GM19455 (cell line): ENCODE data around the gene ATP6V0E1.
"Not testable (repeated sequence)": the region's sequence is repeated elsewhere in the genome, so short reads cannot be mapped to it uniquely, and the experiment has no call there.

ENCODE experiments used
- ATAC-seq: cut with Tn5 transposase; IDR thresholded peaks from one replicate; pipeline ENCODE4 v1.9.1; 2021; ENCODE audit not compliant: unreplicated experiment

The ATP6V0E1 gene

GRCh38 chr5:173001229-173001841, 17.8 kb downstream of the ATP6V0E1 start:
- peak; percentile 79 for ATAC-seq

DNA sequence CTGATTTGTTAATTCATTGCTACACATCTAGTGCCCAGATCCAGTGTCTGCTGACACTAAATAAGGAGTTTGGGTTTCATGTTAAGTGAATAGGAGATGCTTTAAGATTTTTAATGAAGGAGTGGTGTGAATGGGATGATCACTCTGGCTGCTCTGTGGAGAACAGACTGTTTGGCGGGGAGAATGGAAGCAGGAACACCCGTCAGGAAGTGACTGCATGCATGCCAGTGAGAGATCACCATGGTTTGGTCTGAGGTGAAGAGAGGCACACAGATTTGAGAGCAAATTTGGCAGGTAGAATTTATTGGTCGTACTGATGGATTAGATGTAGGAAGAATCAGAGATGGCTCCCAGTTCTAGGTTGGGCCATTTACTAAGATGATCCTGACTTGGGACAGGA, 19.8 kb downstream of the ATP6V0E1 start:
- no peak for ATAC-seq

GRCh38 chr5:173004013-173004412, 20.4 kb downstream of the ATP6V0E1 start:
- no peak for ATAC-seq

GRCh38 chr5:173004447-173004846, 20.9 kb downstream of the ATP6V0E1 start:
- no peak for ATAC-seq

DNA sequence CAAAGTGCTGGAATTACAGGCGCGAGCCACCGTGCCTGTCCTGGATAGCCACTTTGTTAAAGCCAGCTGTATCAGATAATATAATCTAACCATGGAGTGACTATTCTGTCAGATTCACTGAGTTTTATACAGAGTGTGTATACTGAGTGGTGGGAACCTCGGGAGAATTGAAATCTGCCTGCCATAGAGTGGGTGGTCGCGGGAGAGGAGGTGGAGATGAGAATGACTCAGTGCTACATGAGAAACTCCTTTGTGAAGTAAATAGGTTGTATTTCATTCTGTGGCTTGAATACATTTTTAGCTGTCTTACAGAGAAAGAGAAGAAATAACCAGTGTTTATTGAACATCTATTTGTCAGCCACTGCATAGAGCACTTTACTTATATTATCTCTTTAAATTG, 26.4 kb downstream of the ATP6V0E1 start:
- ATAC-seq, result no peak

DNA sequence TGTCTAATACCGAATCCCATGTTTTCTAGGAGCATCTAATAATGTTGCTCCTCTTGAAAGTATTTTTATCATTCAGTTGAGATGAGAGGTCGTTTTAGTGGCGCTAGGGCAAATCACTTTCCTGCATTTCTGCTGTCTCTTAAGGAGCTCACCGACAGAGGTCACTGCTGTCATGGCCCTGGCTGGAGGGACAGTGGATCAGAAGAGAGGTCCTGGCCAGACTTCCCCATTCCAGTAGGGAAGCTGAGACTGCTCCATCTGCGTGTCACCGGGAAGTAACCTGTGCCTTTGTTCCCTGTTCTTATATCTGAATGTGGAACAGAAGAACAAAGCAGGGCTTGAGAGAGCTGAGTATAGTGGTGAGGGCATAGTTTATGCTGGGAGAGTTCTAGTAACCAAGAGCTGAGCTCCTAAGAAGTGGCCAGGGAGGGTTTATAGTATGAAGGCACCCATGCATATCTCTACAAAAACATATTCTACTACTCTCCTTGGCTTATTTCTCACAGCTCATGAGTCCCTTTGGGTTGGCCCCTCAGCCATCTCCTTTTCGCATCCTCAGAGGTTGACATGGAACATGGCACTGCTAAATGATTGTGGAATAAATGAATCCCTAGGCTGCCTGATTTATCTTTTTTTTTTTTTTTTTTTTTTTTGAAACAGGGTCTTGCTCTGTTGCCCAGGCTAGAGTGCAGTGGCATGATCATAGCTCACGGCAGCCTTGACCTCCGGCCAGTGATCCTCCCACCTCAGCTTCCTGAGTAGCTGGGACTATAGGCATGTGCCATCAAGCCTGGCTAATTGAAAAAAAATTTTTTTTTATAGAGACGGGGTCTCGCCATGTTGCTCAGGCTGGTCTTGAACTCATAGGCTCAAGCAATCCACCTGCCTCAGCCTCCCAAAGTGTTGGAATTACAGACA, 27.2 kb downstream of the ATP6V0E1 start:
- no peak for ATAC-seq

DNA sequence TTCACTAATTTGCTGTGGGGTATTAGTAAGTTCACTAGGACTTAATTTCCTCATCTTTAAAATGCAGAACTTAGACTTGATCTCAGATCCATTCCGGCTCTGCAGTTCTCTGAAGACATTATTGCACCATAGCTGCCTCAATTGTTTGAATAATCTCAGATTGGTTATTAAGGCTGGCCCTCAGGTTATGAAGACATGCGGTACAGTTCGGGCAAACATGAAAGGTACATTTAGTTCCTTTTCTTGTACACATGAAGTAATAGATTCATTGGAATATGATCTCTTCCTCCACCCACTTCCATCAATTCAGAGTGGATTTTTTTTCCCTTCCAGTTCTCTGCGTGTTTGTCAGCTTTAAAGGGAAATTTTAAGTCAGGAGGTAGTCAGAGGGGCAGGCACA, 28.0 kb downstream of the ATP6V0E1 start:
- ATAC-seq, result no peak

GRCh38 chr5:173012882-173013281, 29.3 kb downstream of the ATP6V0E1 start:
- no peak for ATAC-seq

DNA sequence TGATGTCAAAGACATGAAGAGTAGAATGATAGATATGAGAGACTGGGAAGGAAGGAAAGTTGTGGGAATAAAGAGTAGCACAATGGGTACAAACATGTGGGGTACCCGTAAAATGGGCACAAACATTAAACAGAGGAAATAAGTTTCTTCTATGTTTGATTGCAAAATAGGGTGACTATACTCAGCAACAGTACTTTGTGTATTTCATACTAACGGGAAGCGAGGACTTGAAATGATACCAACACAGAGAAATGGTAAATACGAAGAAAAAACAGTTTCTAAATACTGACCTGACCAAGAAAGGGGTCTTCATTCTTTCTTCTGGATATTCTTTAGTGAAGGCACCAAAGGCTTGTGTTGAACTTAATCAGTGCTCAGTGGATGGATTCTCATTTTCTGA, 31.1 kb downstream of the ATP6V0E1 start:
- ATAC-seq, result no peak

- no peak for ATAC-seq
Measured at GRCh38 chr5:173015192-173015591, 31.6 kb downstream of the ATP6V0E1 start.

GRCh38 chr5:173015598-173016455, 32.3 kb downstream of the ATP6V0E1 start:
- ATAC-seq, result no peak

GRCh38 chr5:173016598-173017046, 33.1 kb downstream of the ATP6V0E1 start:
- no peak for ATAC-seq

DNA sequence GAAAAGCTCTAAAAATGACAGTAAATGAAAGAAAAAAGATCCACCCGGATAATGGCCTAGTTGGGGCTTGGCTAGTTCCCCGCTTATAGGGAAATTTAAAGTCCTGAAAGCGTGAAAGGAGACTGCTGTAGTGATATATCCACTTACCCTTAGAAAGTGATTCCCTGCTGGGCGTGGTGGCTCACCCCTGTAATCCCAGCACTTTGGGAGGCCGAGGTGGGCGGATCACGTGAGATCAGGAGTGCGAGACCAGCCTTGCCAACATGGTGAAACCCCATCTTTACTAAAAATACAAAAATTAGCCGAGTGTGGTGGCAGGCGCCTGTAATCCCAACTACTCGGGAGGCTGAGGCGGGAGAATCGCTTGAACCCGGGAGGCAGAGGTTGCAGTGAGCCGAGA, 33.5 kb downstream of the ATP6V0E1 start:
- ATAC-seq, result not testable (repeated sequence)

DNA sequence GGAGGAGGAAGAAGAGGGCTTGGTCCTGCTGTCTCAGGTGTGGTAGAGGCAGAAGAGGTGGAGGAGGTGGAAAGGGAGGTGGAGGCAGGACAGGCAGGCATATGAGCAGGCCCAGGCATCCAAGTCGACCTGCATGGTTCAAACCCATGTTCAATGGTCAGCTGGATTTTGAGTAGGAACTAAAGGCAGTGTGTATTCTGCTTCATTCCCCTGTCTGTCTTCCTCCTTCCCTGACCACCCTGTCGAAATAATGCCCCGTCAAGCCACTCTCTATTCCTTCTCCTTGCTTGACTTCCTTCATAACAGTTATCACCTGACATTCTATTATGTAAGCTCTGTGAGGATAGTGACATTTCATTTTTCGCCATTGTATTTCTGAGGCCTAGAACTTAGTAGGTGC, 34.8 kb downstream of the ATP6V0E1 start:
- no peak for ATAC-seq

GRCh38 chr5:173020154-173020581, 36.6 kb downstream of the ATP6V0E1 start:
- ATAC-seq, result no peak

- no peak for ATAC-seq
Measured at GRCh38 chr5:173020643-173021042, 37.1 kb downstream of the ATP6V0E1 start.

DNA sequence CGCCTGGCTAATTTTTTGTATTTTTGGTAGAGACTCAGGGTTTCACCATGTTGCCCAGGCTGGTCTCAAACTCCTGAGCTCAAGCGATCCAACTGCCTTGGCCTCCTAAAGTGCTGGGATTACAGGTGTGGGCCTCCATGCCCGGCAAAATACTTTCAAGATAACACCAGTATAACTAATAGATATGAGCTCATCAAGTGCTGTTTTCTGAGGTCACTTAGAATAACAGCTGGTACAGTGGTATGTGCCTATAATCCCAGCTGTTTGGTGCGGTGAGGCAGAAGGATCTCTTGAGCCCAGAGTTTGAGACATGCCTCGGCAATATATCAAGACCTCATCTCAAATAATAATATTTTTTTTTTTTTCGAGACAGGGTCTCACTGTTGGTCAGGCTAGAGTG, 42.1 kb downstream of the ATP6V0E1 start:
- ATAC-seq, result no peak

DNA sequence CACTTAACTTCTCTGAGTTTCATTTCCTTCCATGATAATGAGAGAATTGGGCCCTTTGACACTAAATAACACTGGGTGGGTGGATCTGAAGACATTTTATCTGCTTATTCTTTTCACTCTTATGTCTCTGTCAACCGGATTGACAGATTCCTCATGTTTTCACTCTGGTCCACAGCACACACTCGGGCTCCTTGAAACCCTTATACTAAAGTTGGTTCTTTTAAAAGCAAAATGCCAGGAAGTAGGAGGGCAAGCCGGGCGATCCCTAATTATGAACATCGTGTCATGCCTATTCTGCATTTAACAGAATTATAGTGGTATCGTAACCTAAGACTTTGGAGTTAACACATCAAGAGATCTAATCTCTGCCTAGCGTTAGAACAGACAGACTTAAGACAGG, 44.3 kb downstream of the ATP6V0E1 start:
- no peak for ATAC-seq

GRCh38 chr5:173028811-173029327, 45.3 kb downstream of the ATP6V0E1 start:
- ATAC-seq, result no peak

- no peak for ATAC-seq
Measured at GRCh38 chr5:173029499-173029921, 45.9 kb downstream of the ATP6V0E1 start.

DNA sequence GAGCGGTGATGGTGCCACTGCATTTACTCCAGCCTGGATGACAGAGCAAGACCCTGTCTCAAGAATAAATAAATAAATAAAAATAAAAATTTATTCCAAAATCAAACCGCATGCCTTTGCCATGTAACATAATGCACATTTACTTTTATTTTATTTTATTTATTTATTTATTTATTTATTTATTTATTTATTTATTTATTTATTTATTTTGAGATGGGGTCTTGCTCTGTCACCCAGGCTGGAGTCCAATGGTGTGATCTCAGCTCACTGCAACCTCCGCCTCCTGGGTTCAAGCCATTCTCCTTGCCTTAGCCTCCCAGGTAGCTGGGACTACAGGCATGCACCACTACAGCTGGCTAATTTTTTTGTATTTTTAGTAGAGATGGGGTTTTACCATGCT, 48.5 kb downstream of the ATP6V0E1 start:
- ATAC-seq, result not testable (repeated sequence)
